ENCODE measurements around the gene IGDCC3.
"Not testable (repeated sequence)": the region's sequence is repeated elsewhere in the genome, so short reads cannot be mapped to it uniquely, and the experiment has no call there.

IGDCC3 gene

GRCh38 chr15:65354835-65355172, 23.0 kb downstream of the IGDCC3 start:
- Histone ChIP-seq H3K4me1 (ENCODE audit: control insufficient read depth, insufficient read depth, low read depth, low read length) (peaks cover 9% of the 10 kb centered on the region), H2BK5ac (ENCODE audit: low read depth, low read length, poor library complexity, severe bottlenecking) (no peak overlapping the region), H2AFZ (ENCODE audit: low read depth, low read length) (no peak overlapping the region), H3K79me1 (replicated peaks; ENCODE audit: low read length, poor library complexity, severe bottlenecking) (no peaks in the 10 kb centered on the region), H3K9me3 (ENCODE audit: control insufficient read depth, low read length) (peaks cover 19% of the 10 kb centered on the region), H3K36me3 (ENCODE audit: control insufficient read depth in 1 of 2, insufficient read depth in 2 of 2, low read depth in 1 of 2, low read length in 2 of 2) (no peaks in the 10 kb centered on the region), H4K91ac (ENCODE audit: low read length) (peak overlapping the region; percentile 80), H3K4ac (ENCODE audit: low read depth in 1 of 2, low read length in 2 of 2) (peak overlapping the region in 1 of 2 experiments; percentile 29), H4K8ac (ENCODE audit: low read length) (peak overlapping the region; percentile 54), H3K9ac (ENCODE audit: low read length) (no peak overlapping the region), H2AK5ac (ENCODE audit: low read length, severe bottlenecking) (no peak overlapping the region), H3K27me3 (ENCODE audit: control insufficient read depth in 1 of 2, insufficient read depth in 1 of 2, low read length in 2 of 2) (peaks cover 39 to 51% of the 10 kb centered on the region in 2 experiments), H2BK12ac (ENCODE audit: low read length in 2 of 2) (peak overlapping the region in 1 of 2 experiments; percentile 54), H3K27ac (ENCODE audit: low read length, poor library complexity, severe bottlenecking) (no peak overlapping the region), H2BK120ac (ENCODE audit: low read depth, low read length) (peak overlapping the region; percentile 95), H3K4me2 (ENCODE audit: low read length, poor library complexity, severe bottlenecking) (no peak overlapping the region), H3K14ac (ENCODE audit: low read length in 2 of 2) (no peak overlapping the region), H3K23ac (ENCODE audit: low read length in 2 of 2) (no peak overlapping the region), H3K4me3 (ENCODE audit: insufficient read depth in 1 of 2, low read depth in 1 of 2, low read length in 2 of 2) (no peak overlapping the region), H3K18ac (ENCODE audit: low read depth in 1 of 2, low read length in 2 of 2) (peak overlapping the region in 1 of 2 experiments; percentile 37), H2BK15ac (ENCODE audit: low read depth, poor library complexity, severe bottlenecking) (peak overlapping the region; percentile 94)
- 23% methylated on average over 10 of the region's 10 CpGs for WGBS
- DNase-seq: no peak

GRCh38 chr15:65351972-65352371, 25.8 kb downstream of the IGDCC3 start:
- not testable (repeated sequence) for H3K9ac ChIP-seq (ENCODE audit: low read length); H2BK12ac ChIP-seq (ENCODE audit: low read length in 2 of 2); H2AFZ ChIP-seq (ENCODE audit: low read depth, low read length); H3K14ac ChIP-seq (ENCODE audit: low read length in 2 of 2); H4K8ac ChIP-seq (ENCODE audit: low read length); H2BK120ac ChIP-seq (ENCODE audit: low read depth, low read length); H3K4me1 ChIP-seq (ENCODE audit: control insufficient read depth, insufficient read depth, low read depth, low read length); DNase-seq; H3K18ac ChIP-seq (ENCODE audit: low read depth in 1 of 2, low read length in 2 of 2); H3K79me1 ChIP-seq (replicated peaks; ENCODE audit: low read length, poor library complexity, severe bottlenecking); H3K27ac ChIP-seq (ENCODE audit: low read length, poor library complexity, severe bottlenecking); H3K36me3 ChIP-seq (ENCODE audit: control insufficient read depth in 1 of 2, insufficient read depth in 2 of 2, low read depth in 1 of 2, low read length in 2 of 2); H3K4me2 ChIP-seq (ENCODE audit: low read length, poor library complexity, severe bottlenecking); H2BK5ac ChIP-seq (ENCODE audit: low read depth, low read length, poor library complexity, severe bottlenecking); H3K23ac ChIP-seq (ENCODE audit: low read length in 2 of 2); H4K91ac ChIP-seq (ENCODE audit: low read length); H2BK15ac ChIP-seq (ENCODE audit: low read depth, poor library complexity, severe bottlenecking); H3K4ac ChIP-seq (ENCODE audit: low read depth in 1 of 2, low read length in 2 of 2); H3K4me3 ChIP-seq (ENCODE audit: insufficient read depth in 1 of 2, low read depth in 1 of 2, low read length in 2 of 2); H2AK5ac ChIP-seq (ENCODE audit: low read length, severe bottlenecking)
- H3K9me3 ChIP-seq (ENCODE audit: control insufficient read depth, low read length): peaks cover 19% of the 10 kb centered on the region
- 75% methylated on average over 1 of the region's 1 CpG for WGBS
- peaks cover 27 to 40% of the 10 kb centered on the region in 2 experiments for H3K27me3 ChIP-seq (ENCODE audit: control insufficient read depth in 1 of 2, insufficient read depth in 1 of 2, low read length in 2 of 2)

GRCh38 chr15:65349338-65349737, 28.5 kb downstream of the IGDCC3 start:
- 66% methylated on average over 8 of the region's 8 CpGs for WGBS
- Histone ChIP-seq H3K9ac (ENCODE audit: low read length) (no peak overlapping the region), H2BK15ac (ENCODE audit: low read depth, poor library complexity, severe bottlenecking) (no peak overlapping the region), H2BK5ac (ENCODE audit: low read depth, low read length, poor library complexity, severe bottlenecking) (no peak overlapping the region), H3K27ac (ENCODE audit: low read length, poor library complexity, severe bottlenecking) (no peak overlapping the region), H3K4me3 (ENCODE audit: insufficient read depth in 1 of 2, low read depth in 1 of 2, low read length in 2 of 2) (no peak overlapping the region), H2BK120ac (ENCODE audit: low read depth, low read length) (no peak overlapping the region), H2AFZ (ENCODE audit: low read depth, low read length) (no peak overlapping the region), H4K91ac (ENCODE audit: low read length) (no peak overlapping the region), H3K18ac (ENCODE audit: low read depth in 1 of 2, low read length in 2 of 2) (no peak overlapping the region), H3K23ac (ENCODE audit: low read length in 2 of 2) (no peak overlapping the region), H3K79me1 (replicated peaks; ENCODE audit: low read length, poor library complexity, severe bottlenecking) (no peaks in the 10 kb centered on the region), H3K9me3 (ENCODE audit: control insufficient read depth, low read length) (peaks cover 19% of the 10 kb centered on the region), H2AK5ac (ENCODE audit: low read length, severe bottlenecking) (no peak overlapping the region), H4K8ac (ENCODE audit: low read length) (no peak overlapping the region), H2BK12ac (ENCODE audit: low read length in 2 of 2) (no peak overlapping the region), H3K4me1 (ENCODE audit: control insufficient read depth, insufficient read depth, low read depth, low read length) (no peaks in the 10 kb centered on the region), H3K14ac (ENCODE audit: low read length in 2 of 2) (no peak overlapping the region), H3K27me3 (ENCODE audit: control insufficient read depth in 1 of 2, insufficient read depth in 1 of 2, low read length in 2 of 2) (peaks cover 13 to 17% of the 10 kb centered on the region in 2 experiments), H3K4me2 (ENCODE audit: low read length, poor library complexity, severe bottlenecking) (no peak overlapping the region), H3K4ac (ENCODE audit: low read depth in 1 of 2, low read length in 2 of 2) (no peak overlapping the region), H3K36me3 (ENCODE audit: control insufficient read depth in 1 of 2, insufficient read depth in 2 of 2, low read depth in 1 of 2, low read length in 2 of 2) (no peaks in the 10 kb centered on the region)
- no peak for DNase-seq

- 81% methylated on average over 8 of the region's 8 CpGs for WGBS
- not testable (repeated sequence) for H3K9ac ChIP-seq (ENCODE audit: low read length); H2BK5ac ChIP-seq (ENCODE audit: low read depth, low read length, poor library complexity, severe bottlenecking); H3K23ac ChIP-seq (ENCODE audit: low read length in 2 of 2); H3K4ac ChIP-seq (ENCODE audit: low read depth in 1 of 2, low read length in 2 of 2); H3K79me1 ChIP-seq (replicated peaks; ENCODE audit: low read length, poor library complexity, severe bottlenecking); H2AK5ac ChIP-seq (ENCODE audit: low read length, severe bottlenecking); H3K4me3 ChIP-seq (ENCODE audit: insufficient read depth in 1 of 2, low read depth in 1 of 2, low read length in 2 of 2); H3K36me3 ChIP-seq (ENCODE audit: control insufficient read depth in 1 of 2, insufficient read depth in 2 of 2, low read depth in 1 of 2, low read length in 2 of 2); H3K27ac ChIP-seq (ENCODE audit: low read length, poor library complexity, severe bottlenecking); H2BK120ac ChIP-seq (ENCODE audit: low read depth, low read length); H2BK15ac ChIP-seq (ENCODE audit: low read depth, poor library complexity, severe bottlenecking); H2AFZ ChIP-seq (ENCODE audit: low read depth, low read length); H3K14ac ChIP-seq (ENCODE audit: low read length in 2 of 2); H4K8ac ChIP-seq (ENCODE audit: low read length); DNase-seq; H3K4me2 ChIP-seq (ENCODE audit: low read length, poor library complexity, severe bottlenecking); H3K4me1 ChIP-seq (ENCODE audit: control insufficient read depth, insufficient read depth, low read depth, low read length)
- H4K91ac ChIP-seq (ENCODE audit: low read length): peak overlapping the region; percentile 80
- H3K9me3 ChIP-seq (ENCODE audit: control insufficient read depth, low read length): peaks cover 13% of the 10 kb centered on the region
- H2BK12ac ChIP-seq (ENCODE audit: low read length in 2 of 2): peak overlapping the region; percentile 21 to 89
- peak overlapping the region in 1 of 2 experiments; percentile 23 for H3K18ac ChIP-seq (ENCODE audit: low read depth in 1 of 2, low read length in 2 of 2)
- H3K27me3 ChIP-seq (ENCODE audit: control insufficient read depth in 1 of 2, insufficient read depth in 1 of 2, low read length in 2 of 2): peaks cover 13 to 22% of the 10 kb centered on the region in 2 experiments
Measured at GRCh38 chr15:65347756-65348155, 30.0 kb downstream of the IGDCC3 start.

Data from mesenchymal stem cell (in vitro differentiated cells and primary cell).